Stomach (tissue), 9 donors: ENCODE results near the gene ANKRD39. TPM values are rescaled to one million over a fixed set of nuclear protein-coding genes. Genes with fewer than 3 reads are reported as not detected.
A peak's percentile ranks its signal among the peaks of the same experiment; 100 is the strongest.

Source experiments
- DNase-seq, 2 donors: peaks; one replicate each; pipeline versions ENCODE4 v3.0.0 to v3.0.0-alpha.2; 2013 to 2019
- H3K27ac ChIP-seq, 5 donors: fragments of 200-600 bp in 4 of 5; sonication (generic) in 4 of 5; one replicate each; pipeline ENCODE4 v1.5.1; 2013 to 2019; ENCODE audit warnings: mild to moderate bottlenecking in 1 of 5, moderate library complexity in 1 of 5
- H3K27me3 ChIP-seq, 3 donors: fragments of 200-600 bp; sonication (generic); one replicate each; pipeline ENCODE4 v1.5.1; 2017 to 2019; ENCODE audit warnings: mixed run types in 1 of 3
- H3K36me3 ChIP-seq, 4 donors: fragments of 200-600 bp; sonication (generic); 1 replicate in 3 of 4; 2 replicates in 1 of 4; pipeline ENCODE4 v1.5.1; 2016 to 2019
- H3K4me1 ChIP-seq, 4 donors: fragments of 200-600 bp; sonication (generic); one replicate each; pipeline ENCODE4 v1.5.1; 2016 to 2019
- H3K4me3 ChIP-seq, 4 donors: fragments of 200-600 bp; sonication (generic) in 3 of 4; one replicate each; pipeline ENCODE4 v1.5.1; 2016 to 2019; ENCODE audit warnings: mild to moderate bottlenecking in 1 of 4
- H3K9me3 ChIP-seq, 4 donors: fragments of 200-600 bp; sonication (generic); one replicate each; pipeline ENCODE4 v1.5.1; 2016 to 2019
- EP300 ChIP-seq: sonication (generic); formaldehyde crosslinking; IDR thresholded peaks from one replicate; pipeline ENCODE4 v1.6.1; 2017; ENCODE audit warnings: antibody characterized with exemption
- POLR2A ChIP-seq, 4 donors: fragments of 450-650 bp; IDR thresholded peaks; one replicate each; pipeline ENCODE4 v1.6.1; 2016; ENCODE audit warnings: antibody characterized with exemption in 4 of 4, control low read depth in 2 of 4, mild to moderate bottlenecking in 1 of 4, moderate library complexity in 1 of 4
- POLR2AphosphoS5 ChIP-seq, 3 donors: sonication (generic); formaldehyde crosslinking; IDR thresholded peaks; one replicate each; pipeline ENCODE4 v1.6.1; 2016; ENCODE audit warnings: antibody characterized with exemption in 3 of 3
- WGBS, 5 donors: extraction: QIAGEN DNeasy Blood & Tissue Kit in 3 of 5; methylation state at CpG; one replicate each; pipeline versions ENCODE4 v1.1.5 to v1.1.7; 2013 to 2018; 5-methylcytosine and 5-hydroxymethylcytosine counted together
- intact Hi-C: fragments of 100-400 bp; cut with DNase I; formaldehyde crosslinking; loops from one replicate; pipeline ENCODE4 v1.15.1; 2023; ENCODE audit warnings: low total_unique reads
- polyA plus RNA-seq, 3 donors: library from polyadenylated mRNA; stranded (reverse); fragments of 200-250 nt; gene quantifications; one replicate each; pipeline ENCODE4 v1.2.3, GENCODE V29; 2013
- total RNA-seq, 5 donors: library from RNA; depleted of rRNA; stranded (reverse); fragments of >200 nt; gene quantifications; one replicate each; pipeline versions ENCODE4 v1.1.0 to v1.2.3, GENCODE V29; 2014 to 2016
- TF ChIP-seq, protein P1 (sequence below), 7 experiments: fragments of 450-650 bp in 4 of 7; fragments of 200-600 bp in 3 of 7; sonication (generic) in 3 of 7; IDR thresholded peaks; one replicate each; pipeline ENCODE4 v1.5.1; 2016 to 2019; ENCODE audit warnings: antibody characterized with exemption in 7 of 7, control low read depth in 2 of 7, mild to moderate bottlenecking in 1 of 7
- donor health status: healthy with polysubstance abuse.
- donor health status: Bipolar disorder and iron deficiency.
- donor health status: healthy.

ANKRD39 gene
- total and polyA plus RNA-seq, 8 donors, result 2.8 to 32.1 (median 12.8) TPM

DNA sequence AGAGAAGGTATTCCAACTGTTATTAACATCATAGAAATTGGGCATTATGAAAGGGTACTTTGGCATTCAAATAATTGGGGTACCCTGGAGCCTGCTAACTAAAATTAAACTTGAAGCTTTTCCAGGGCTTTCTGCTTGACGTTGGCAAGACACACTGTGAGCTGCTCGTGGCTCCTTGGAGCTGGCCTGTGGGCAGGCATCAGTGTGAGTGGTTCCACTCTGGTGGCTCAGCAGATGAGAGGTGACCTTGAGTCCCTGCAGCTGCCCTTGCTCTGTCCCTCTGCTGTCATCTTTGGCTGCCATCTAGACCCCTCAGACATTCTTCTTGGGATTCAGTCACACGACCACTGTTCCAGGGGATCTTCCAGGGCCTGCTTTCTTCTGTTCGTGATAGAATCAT is 35.0 kb downstream of the ANKRD39 start:
- intact Hi-C loops, result no loop called here
- Histone ChIP-seq H3K4me3 (no peak overlapping the region), H3K27me3 (no peaks in the 10 kb centered on the region), H3K4me1 (peaks cover 56 to 75% (median 63%) of the 10 kb centered on the region in 4 donors), H3K9me3 (no peaks in the 10 kb centered on the region), H3K36me3 (peaks cover 27 to 67% (median 54%) of the 10 kb centered on the region in 4 donors), H3K27ac (no peak overlapping the region)
- DNase-seq, result no peak
- TF ChIP-seq, protein P1, sequence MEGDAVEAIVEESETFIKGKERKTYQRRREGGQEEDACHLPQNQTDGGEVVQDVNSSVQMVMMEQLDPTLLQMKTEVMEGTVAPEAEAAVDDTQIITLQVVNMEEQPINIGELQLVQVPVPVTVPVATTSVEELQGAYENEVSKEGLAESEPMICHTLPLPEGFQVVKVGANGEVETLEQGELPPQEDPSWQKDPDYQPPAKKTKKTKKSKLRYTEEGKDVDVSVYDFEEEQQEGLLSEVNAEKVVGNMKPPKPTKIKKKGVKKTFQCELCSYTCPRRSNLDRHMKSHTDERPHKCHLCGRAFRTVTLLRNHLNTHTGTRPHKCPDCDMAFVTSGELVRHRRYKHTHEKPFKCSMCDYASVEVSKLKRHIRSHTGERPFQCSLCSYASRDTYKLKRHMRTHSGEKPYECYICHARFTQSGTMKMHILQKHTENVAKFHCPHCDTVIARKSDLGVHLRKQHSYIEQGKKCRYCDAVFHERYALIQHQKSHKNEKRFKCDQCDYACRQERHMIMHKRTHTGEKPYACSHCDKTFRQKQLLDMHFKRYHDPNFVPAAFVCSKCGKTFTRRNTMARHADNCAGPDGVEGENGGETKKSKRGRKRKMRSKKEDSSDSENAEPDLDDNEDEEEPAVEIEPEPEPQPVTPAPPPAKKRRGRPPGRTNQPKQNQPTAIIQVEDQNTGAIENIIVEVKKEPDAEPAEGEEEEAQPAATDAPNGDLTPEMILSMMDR (IDR thresholded peaks at IDR 0.05), result no peak
- TF ChIP-seq POLR2A (IDR thresholded peaks at IDR 0.05) (no peak), POLR2AphosphoS5 (IDR thresholded peaks at IDR 0.05) (no peak), EP300 (no peak)
- 73 to 87% (median 81%) methylated on average over 4 of the region's 4 CpGs for WGBS, 5 donors

DNA sequence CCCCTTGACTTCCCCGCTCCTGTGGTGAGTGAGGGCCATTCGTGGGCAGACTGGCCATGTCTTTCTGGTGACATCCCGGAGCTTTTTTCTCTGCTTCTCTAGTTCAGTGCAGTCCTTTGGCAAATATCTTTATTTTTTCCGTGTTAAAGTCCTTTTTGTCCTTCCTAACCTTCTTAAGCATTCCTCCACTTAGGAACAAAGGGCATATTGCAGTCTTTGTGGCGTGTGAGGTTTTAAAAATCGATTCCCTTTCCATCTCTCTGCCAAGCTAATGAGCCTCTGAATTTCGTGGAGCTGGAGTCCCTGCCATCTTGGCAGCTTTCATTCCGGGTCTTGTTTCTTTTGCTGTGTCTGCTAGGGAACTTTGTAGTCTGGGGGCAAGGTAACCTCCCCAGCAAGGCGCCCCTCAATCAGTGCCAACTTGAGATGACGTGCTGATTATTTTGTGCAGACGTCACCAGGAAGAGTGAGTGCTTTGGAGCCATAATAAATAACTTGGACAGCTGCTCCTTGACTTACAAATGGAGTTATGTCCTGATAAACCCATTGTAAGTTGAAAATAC is 36.6 kb downstream of the ANKRD39 start:
- 60 to 76% (median 65%) methylated on average over 11 of the region's 11 CpGs for WGBS, 5 donors
- Histone ChIP-seq H3K4me3 (no peak overlapping the region), H3K9me3 (no peaks in the 10 kb centered on the region), H3K4me1 (peaks cover 65 to 85% (median 71%) of the 10 kb centered on the region in 4 donors), H3K36me3 (peaks cover 14 to 51% (median 38%) of the 10 kb centered on the region in 4 donors), H3K27ac (peak overlapping the region in 2 of 5 donors; percentile 38 to 51), H3K27me3 (no peaks in the 10 kb centered on the region)
- TF ChIP-seq POLR2AphosphoS5 (IDR thresholded peaks at IDR 0.05), result no peak
- no peak for TF ChIP-seq POLR2A (IDR thresholded peaks at IDR 0.05)
- TF ChIP-seq, protein P1 (IDR thresholded peaks at IDR 0.05), result no peak
- TF ChIP-seq EP300, result no peak
- intact Hi-C loops, result no loop called here
- DNase-seq, result no peak

DNA sequence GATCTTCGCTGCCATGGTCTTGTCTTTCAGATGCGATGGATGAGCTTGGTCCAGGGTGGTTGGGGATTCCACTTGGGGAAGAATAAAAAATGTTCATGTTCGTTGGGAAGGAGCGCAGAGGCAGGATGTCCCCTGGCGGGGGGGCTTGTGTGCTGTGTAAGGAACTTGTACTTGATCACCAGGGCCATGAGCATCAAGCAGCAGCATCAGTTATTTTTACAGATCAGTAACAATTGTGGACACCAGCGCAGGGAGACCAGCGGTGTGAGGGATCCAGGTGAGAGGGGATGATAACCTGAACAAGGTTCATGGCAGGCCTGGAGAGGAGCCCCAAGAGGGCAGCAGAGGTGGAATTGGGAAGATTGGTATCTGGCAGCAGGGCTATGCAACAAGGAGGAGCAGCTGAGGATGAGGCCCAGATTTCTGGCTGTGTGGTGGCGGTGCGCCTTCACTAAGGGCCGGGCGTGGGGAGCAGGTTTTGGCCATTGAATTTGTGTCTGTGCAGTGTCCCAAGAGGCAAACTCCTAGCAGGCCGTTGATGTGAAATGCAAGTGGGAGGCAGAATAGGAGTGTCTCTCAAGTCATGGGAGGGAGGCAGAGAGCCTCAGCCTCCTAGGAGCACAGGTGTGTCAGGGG is 37.8 kb downstream of the ANKRD39 start:
- Histone ChIP-seq H3K4me1 (peaks cover 71 to 86% (median 78%) of the 10 kb centered on the region in 4 donors), H3K36me3 (peaks cover 5 to 39% (median 26%) of the 10 kb centered on the region in 4 donors), H3K27ac (peak overlapping the region in 4 of 5 donors; percentile 15 to 51 (median 31))

DNA sequence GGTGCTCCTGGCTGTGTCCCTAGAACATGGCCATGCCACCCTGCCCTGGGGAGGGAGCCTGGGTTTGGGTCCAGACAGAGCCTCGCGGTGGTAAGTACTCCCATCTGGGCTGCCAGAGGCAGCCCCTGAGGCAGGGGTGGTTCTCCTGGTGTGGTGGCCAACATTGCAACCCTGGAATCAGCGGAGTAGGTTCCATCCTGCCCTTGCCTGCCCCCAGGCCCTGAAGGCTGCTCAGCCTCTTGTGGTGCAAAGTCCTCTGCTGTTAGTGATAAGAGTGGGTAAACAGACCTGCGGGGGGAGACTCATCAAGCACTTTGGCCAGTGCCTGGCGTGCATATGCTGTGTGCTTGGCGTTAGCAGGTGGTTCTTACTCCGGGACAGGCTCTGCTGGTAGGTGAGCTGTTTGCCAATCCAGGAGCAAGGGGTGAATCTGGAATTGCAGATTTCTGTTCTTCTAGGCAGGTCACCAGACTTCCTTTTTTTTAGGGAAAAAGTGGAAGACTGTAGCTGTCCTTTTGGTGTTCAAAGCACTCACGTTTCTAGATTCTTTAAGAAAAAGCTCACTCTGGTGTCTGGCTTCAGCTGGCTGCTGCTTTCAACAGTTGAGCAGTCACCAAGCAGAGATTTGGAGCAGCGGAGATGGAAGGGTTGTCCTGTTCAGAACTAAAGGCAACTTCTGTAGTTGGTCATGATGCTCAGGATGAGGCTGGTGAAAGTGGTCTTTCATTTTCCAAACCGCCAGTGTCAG is 38.5 kb downstream of the ANKRD39 start:
- peak overlapping the region; percentile 12 to 88 (median 76) for H3K4me3 ChIP-seq
- no peaks in the 10 kb centered on the region for H3K27me3 ChIP-seq
- no peaks in the 10 kb centered on the region for H3K9me3 ChIP-seq
- H3K4me1 ChIP-seq, result peaks cover 71 to 82% (median 77%) of the 10 kb centered on the region in 4 donors
- peak; percentile 89 to 92 for DNase-seq
- peaks cover 3 to 32% (median 20%) of the 10 kb centered on the region in 4 donors for H3K36me3 ChIP-seq
- intact Hi-C loops, result no loop called here
- 37 to 56% (median 38%) methylated on average over 7 to 10 of the region's 10 CpGs for WGBS, 5 donors
- TF ChIP-seq, protein P1 (IDR thresholded peaks at IDR 0.05), result no peak
- TF ChIP-seq POLR2AphosphoS5 (IDR thresholded peaks at IDR 0.05), result peak in 2 of 3 donors; percentile 73 to 82
- peak overlapping the region in 4 of 5 donors; percentile 15 to 51 (median 36) for H3K27ac ChIP-seq

More for the DNA sequence above, 37.8 kb downstream of the ANKRD39 start:
- intact Hi-C loops, result no loop called here
- Histone ChIP-seq H3K4me3 (peak overlapping the region in 1 of 4 donors; percentile 88), H3K27me3 (no peaks in the 10 kb centered on the region), H3K9me3 (no peaks in the 10 kb centered on the region)
- TF ChIP-seq EP300 (no peak), POLR2A (IDR thresholded peaks at IDR 0.05) (no peak), POLR2AphosphoS5 (IDR thresholded peaks at IDR 0.05) (no peak)
- TF ChIP-seq, protein P1 (IDR thresholded peaks at IDR 0.05), result no peak
- DNase-seq, result no peak
- 75 to 82% (median 79%) methylated on average over 12 of the region's 12 CpGs for WGBS, 5 donors
